D721Med (cell line): ENCODE data around the gene PTDSS2.

Experiments
- DNase-seq: peaks from one replicate; pipeline ENCODE4 v3.0.0; 2011; ENCODE audit warnings: low spot score; ENCODE audit not compliant: insufficient read length
- FAIRE-seq: peaks from 2 replicates; lab custom pipeline; 2011; peaks lifted over from hg19 to GRCh38; lab: Jason Lieb, UNC
- CTCF ChIP-seq: IDR thresholded peaks from 2 replicates; pipeline ENCODE4 v1.5.1; 2012; ENCODE audit warnings: mild to moderate bottlenecking, control low read depth; ENCODE audit not compliant: insufficient read depth; ENCODE audit errors: missing control alignments

PTDSS2 gene

GRCh38 chr11:454043-454442 lies 4.0 kb downstream of the PTDSS2 start:
- no peak for TF ChIP-seq CTCF
- FAIRE-seq (no peak), DNase-seq (no peak)

DNA sequence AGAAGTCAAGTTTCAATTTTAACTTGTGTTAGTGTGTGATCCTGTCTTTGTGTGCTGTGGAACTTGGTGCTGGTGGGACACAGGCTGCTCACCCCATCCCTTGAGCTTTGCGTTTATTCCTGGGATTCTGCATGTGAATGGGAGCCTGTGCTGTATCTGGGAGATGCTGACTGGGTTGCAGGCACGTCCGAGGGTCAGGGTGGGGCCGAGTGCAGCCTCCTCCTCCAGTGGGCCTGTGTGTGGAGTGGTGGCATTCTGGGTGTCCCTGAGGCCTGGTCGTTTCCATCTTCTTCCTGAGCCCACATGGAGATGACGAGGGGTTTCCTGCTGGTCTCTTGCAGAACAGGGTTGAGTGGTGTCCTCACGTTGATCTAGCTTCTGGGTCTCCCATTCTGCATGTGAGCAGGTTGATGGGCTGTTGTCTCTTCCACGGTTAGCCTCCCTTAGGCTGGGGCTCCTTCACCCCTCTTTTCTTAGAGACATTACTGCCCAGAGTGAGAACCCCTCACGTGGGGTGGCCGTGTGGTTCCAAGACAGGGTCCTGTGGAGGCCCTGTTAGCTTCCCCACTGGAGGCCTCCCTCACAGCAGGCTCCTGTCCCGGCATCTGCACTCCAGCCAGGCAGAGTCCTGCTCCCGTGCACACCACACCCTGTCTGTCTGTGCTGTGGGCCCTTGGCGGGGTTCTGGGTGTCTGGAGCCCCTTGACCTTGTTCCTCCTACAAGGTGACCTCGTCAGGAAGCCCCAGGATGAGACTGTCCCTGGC lies 4.9 kb downstream of the PTDSS2 start:
- no peak for TF ChIP-seq CTCF

DNA sequence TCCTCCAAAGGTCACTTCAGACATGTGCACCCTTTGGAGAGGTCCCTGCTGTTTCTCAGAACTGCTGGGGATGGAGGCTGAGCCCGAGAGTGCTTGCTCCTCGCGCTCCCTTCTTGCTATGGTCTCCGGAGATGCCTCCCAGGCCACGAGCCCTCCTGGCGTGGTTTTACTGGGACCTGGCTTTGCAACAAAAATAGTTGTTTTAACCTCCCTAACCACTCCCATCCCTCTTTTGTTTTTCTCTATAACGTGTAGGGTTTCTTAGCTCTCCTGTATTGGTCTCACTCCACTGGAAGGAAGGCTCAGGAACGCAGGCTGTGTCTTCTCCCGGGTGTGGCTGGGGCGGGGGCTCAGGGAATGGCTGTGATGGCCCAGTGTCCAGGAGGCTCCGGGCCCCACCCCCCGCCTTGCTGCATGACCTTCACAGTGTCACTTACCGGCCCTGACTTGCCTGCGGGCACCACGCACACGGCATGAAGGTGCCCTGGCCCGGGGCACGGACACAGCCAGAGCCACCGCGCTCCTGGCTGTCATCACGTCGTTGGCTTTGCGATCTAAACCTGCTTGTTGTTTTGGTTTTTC lies 5.6 kb downstream of the PTDSS2 start:
- no peak for TF ChIP-seq CTCF
- DNase-seq (no peak), FAIRE-seq (no peak)

More for the DNA sequence above, 4.9 kb downstream of the PTDSS2 start:
- DNase-seq (no peak), FAIRE-seq (no peak)

DNA sequence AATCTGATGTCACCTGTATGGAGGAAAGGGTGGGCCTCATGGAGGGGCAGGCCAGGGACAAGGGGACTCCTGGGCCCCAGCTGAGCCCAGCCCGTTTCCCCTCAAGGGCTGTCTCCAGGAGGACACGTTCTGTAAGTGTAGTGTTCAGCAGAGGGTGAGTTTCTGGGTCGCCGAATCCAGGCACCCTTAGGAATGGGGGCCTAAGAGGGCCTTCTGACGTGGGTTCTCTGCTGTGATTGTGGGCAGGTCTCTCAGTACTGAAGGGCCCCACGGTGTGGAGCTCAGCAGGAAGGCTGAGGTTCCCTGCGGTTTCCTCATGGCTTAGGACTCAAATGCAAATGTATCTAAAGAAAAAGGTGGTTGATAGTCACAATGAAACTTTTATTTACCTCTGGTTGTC lies 6.5 kb downstream of the PTDSS2 start:
- no peak for TF ChIP-seq CTCF
- no peak for DNase-seq
- no peak for FAIRE-seq

DNA sequence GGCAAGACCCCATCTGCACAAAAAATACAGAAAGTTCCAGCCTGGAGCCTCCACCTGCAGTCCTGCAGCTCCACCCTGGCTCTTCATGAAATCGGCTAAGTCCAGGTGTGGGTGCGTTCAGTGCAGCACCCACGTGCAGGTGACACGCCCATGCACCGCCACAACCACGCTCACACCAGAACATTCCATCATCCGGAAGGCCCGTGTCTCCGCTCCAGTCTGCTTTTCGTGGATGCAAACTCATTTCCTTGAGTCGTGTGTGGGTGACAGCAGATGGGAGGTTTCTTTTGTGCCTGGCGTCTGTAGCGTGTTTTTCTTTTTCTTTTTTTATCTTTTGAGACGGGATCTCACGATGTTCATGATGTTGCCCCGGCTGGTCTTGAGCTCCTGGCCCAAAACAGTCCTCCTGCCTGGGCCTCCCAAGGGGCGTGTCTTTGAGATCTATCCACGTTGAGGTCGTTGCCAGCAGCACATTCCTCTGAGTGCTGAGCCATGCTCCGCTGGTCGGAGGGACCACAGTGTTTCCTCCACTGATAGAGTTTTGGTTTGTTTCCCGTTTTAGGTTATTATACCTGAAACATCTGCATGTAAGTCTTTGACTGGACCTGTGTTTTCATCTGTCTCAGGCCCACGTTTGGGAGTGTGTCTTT lies 7.2 kb downstream of the PTDSS2 start:
- DNase-seq (no peak), FAIRE-seq (no peak)
- no peak for TF ChIP-seq CTCF

DNA sequence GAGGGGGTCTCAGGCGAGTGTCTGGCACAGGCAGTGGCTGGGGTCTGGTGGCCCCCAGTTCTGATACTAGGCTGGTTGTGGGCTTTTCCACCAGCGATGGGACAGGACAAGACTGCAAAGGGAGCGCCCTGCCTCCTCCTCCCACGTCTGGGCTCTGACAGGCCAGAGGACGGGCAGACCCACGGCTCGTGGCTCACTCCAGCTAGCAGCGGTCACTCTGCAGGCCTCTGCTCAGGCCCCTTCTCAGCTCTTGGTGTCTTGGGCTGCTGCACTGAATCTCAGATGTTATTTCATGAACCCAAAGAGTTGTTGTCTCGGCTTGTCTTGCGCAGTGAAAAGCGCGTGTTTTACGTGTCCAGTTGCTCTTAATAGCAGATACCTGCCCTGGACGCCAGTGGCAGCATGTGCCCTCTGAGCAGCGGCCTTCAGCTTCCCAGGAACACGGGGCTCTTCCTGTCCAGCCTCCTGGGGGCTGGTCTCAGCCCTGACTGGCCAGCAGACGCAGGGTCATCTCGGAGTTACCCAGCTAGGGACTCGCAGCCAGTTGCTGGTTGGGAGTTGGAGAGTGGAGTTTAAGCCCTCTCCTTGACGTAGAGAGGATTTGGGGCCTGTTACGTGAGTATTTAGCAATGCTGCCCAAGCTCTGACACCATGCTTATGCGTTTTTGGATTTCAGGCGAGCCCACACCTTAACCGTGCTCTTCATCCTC lies 9.6 kb downstream of the PTDSS2 start:
- TF ChIP-seq CTCF, result no peak
- FAIRE-seq (no peak), DNase-seq (no peak)
